OCI-LY1 (cell line): ENCODE results near the gene DRC3.

Experiments
- CTCF ChIP-seq: fragments of 200-600 bp; sonication (generic), shearing (Covaris generic); IDR thresholded peaks from 2 replicates; pipeline ENCODE4 v1.5.1; 2017; ENCODE audit warnings: mild to moderate bottlenecking, antibody characterized with exemption, low read length, moderate library complexity, mixed read lengths
- EZH2 ChIP-seq: fragments of 200-600 bp; sonication (generic), shearing (Covaris generic); IDR thresholded peaks from 2 replicates; pipeline ENCODE4 v1.8.0; 2017; ENCODE audit warnings: borderline replicate concordance, mixed run types, mild to moderate bottlenecking, antibody characterized with exemption, low read length, moderate library complexity, mixed read lengths

GRCh38 chr17:17924131-17924856, 48.4 kb upstream of the DRC3 start:
- no peak for TF ChIP-seq CTCF
- no peak for TF ChIP-seq EZH2
